H1 (cell line): Measurements from ENCODE around the gene CXCL11.

Experiments used
- ATF2 ChIP-seq: IDR thresholded peaks from 2 replicates; pipeline ENCODE4 v1.6.1; 2012; ENCODE audit warnings: low read length, inconsistent platforms
- BACH1 ChIP-seq: IDR thresholded peaks from 2 replicates; pipeline ENCODE4 v1.6.1; 2012; ENCODE audit warnings: low read length, improper control_type of control experiment
- BCL11A ChIP-seq, 2 experiments: IDR thresholded peaks; one replicate each; pipeline ENCODE4 v1.6.1; 2011; ENCODE audit warnings: low read depth in 2 of 2, low read length in 2 of 2, mild to moderate bottlenecking in 2 of 2
- CHD2 ChIP-seq: IDR thresholded peaks from 2 replicates; pipeline ENCODE4 v1.6.1; 2012; ENCODE audit warnings: low read length, improper control_type of control experiment
- CTCF ChIP-seq, 3 experiments: IDR thresholded peaks; 1 replicate in 2 of 3; 2 replicates in 1 of 3; pipeline versions ENCODE4 v1.5.1 to v1.6.1; 2011; ENCODE audit warnings: low read length in 3 of 3, mild to moderate bottlenecking in 3 of 3, inconsistent platforms in 2 of 3, low read depth in 1 of 3, moderate library complexity in 1 of 3; ENCODE audit not compliant: insufficient read depth in 1 of 3; ENCODE audit errors: control extremely low read depth in 1 of 3
- EP300 ChIP-seq, 2 experiments: IDR thresholded peaks; 1 replicate in 1 of 2; 2 replicates in 1 of 2; pipeline ENCODE4 v1.6.1; 2011 to 2012; ENCODE audit warnings: low read depth in 2 of 2, low read length in 2 of 2, mild to moderate bottlenecking in 2 of 2, borderline replicate concordance in 1 of 2, inconsistent platforms in 1 of 2, moderate library complexity in 1 of 2
- JUND ChIP-seq: IDR thresholded peaks from 2 replicates; pipeline ENCODE4 v1.6.1; 2011; ENCODE audit warnings: mild to moderate bottlenecking, improper control_type of control experiment, low read length
- MAX ChIP-seq: IDR thresholded peaks from 2 replicates; pipeline ENCODE4 v1.6.1; 2012; ENCODE audit warnings: inconsistent platforms
- POLR2A ChIP-seq, 2 experiments: IDR thresholded peaks; 1 replicate in 1 of 2; 2 replicates in 1 of 2; pipeline ENCODE4 v1.6.1; 2011; ENCODE audit warnings: low read depth in 2 of 2, low read length in 2 of 2, mild to moderate bottlenecking in 2 of 2; ENCODE audit errors: control extremely low read depth in 1 of 2
- RNF2 ChIP-seq: fragments of 200-900, 300-1000 bp; sonication (generic); IDR thresholded peaks from 2 replicates; pipeline ENCODE4 v1.7.1; 2016; ENCODE audit warnings: borderline replicate concordance, low read depth, mild to moderate bottlenecking, antibody characterized with exemption, low read length; ENCODE audit not compliant: poor library complexity, severe bottlenecking; ENCODE audit errors: missing control alignments
- SP2 ChIP-seq: IDR thresholded peaks from 2 replicates; pipeline ENCODE4 v1.6.1; 2012; ENCODE audit warnings: mild to moderate bottlenecking, low read length, inconsistent platforms
- SRF ChIP-seq: IDR thresholded peaks from 2 replicates; pipeline ENCODE4 v1.6.1; 2011; ENCODE audit warnings: mild to moderate bottlenecking, low read depth, low read length, moderate library complexity
- TCF12 ChIP-seq: IDR thresholded peaks from 2 replicates; pipeline ENCODE4 v1.6.1; 2011; ENCODE audit warnings: low read depth, mild to moderate bottlenecking, low read length

DNA sequence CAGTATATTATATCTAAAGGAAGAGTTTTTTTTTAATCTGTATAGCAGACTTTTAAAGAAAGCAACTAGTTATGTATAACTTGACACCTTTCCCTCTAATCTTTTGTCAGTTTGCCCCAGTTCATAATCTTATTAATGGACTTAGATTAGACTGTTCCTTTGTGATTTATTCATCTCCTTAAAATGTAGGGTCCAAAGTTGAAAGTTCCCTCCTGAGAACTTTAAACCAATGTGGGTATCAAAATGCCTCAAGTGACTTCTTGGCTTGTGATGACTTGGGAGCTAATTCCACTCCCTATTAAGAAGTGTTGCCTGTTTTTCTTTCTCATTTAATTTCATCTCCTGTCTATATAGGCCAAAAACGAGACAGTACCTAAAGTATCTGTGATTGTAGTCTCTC is 38.8 kb downstream of the CXCL11 start:
- TF ChIP-seq CHD2 (no peak), CTCF (IDR thresholded peaks at IDR 0.05; ENCODE audit: control extremely low read depth in 1 of 3, insufficient read depth in 1 of 3, low read depth in 1 of 3, low read length in 3 of 3) (no peak), JUND (no peak), RNF2 (no peak), TCF12 (no peak), POLR2A (IDR thresholded peaks at IDR 0.05; ENCODE audit: control extremely low read depth in 1 of 2, low read depth in 2 of 2, low read length in 2 of 2) (no peak), SRF (no peak), ATF2 (no peak), EP300 (IDR thresholded peaks at IDR 0.05; ENCODE audit: borderline replicate concordance in 1 of 2, low read depth in 2 of 2, low read length in 2 of 2) (no peak), MAX (no peak), BCL11A (IDR thresholded peaks at IDR 0.05; ENCODE audit: low read depth in 2 of 2, low read length in 2 of 2) (no peak), SP2 (no peak), BACH1 (no peak)
